GM19351 (cell line): Measurements from ENCODE around the gene CDT1.
"Not testable (repeated sequence)": the region's sequence is repeated elsewhere in the genome, so short reads cannot be mapped to it uniquely, and the experiment has no call there.

Experiments used
- ATAC-seq: cut with Tn5 transposase; IDR thresholded peaks from one replicate; pipeline ENCODE4 v1.9.1; 2021; ENCODE audit warnings: mild to moderate bottlenecking, moderate library complexity; ENCODE audit not compliant: unreplicated experiment

CDT1 gene

GRCh38 chr16:88768071-88768783 is 35.4 kb upstream of the CDT1 start:
- ATAC-seq: no peak

- peak; percentile 45 for ATAC-seq
Observed at GRCh38 chr16:88769617-88770460, 33.8 kb upstream of the CDT1 start.

DNA sequence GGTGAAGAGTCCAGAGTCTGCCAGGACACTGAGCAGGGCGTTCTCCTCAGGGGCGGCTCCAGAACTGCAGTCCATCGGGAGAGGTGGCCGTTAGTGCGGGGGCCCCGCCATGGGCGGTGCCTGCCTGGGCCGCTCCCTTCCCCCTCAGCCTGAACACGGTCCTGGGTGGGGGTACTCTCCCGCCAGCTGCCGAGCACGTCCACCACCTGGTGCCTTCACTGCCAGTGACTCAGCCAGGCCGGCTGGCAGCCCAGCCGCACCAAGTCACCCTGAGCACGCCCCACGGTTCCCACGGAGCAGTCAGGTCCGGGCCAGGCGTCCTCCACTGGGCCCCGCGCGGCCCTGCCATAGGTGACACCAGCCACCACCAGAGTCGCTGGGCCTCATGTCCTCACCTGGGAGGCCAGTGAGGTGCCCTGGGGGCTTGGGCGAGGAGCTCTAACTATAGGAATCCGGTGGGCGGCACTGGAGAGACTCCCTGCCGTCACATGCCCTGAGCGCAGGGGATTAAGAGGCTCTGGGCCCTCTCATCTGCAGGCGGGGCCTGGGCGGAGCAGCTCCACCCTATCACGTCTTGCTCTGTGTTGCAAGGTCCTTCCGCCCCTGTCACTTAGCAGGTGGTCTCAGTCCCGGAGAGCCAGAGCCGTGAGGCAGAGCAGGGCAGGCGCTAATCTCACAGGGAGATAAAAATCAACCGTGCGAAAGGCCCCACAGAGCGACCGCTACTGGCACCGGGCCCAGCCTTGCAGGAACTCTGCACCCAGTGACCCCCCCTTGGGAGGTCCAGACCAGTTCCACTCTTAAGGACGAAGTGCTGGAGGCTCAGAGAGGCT is 32.9 kb upstream of the CDT1 start:
- no peak for ATAC-seq

GRCh38 chr16:88771294-88771772 is 32.3 kb upstream of the CDT1 start:
- no peak for ATAC-seq

DNA sequence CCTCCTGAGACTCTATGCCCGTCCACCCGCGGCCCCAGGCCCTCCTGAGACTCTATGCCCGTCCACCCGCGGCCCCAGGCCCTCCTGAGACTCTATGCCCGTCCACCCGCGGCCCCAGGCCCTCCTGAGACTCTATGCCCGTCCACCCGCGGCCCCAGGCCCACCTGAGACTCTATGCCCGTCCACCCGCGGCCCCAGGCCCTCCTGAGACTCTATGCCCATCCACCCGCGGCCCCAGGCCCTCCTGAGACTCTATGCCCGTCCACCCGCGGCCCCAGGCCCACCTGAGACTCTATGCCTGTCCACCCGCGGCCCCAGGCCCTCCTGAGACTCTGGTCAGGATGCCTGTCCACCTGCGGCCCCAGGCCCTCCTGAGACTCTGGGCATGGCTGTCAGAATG is 31.8 kb upstream of the CDT1 start:
- ATAC-seq: not testable (repeated sequence)

GRCh38 chr16:88772871-88773811 is 30.4 kb upstream of the CDT1 start:
- no peak for ATAC-seq

- ATAC-seq: no peak
Observed at GRCh38 chr16:88773812-88774291, 29.7 kb upstream of the CDT1 start.

DNA sequence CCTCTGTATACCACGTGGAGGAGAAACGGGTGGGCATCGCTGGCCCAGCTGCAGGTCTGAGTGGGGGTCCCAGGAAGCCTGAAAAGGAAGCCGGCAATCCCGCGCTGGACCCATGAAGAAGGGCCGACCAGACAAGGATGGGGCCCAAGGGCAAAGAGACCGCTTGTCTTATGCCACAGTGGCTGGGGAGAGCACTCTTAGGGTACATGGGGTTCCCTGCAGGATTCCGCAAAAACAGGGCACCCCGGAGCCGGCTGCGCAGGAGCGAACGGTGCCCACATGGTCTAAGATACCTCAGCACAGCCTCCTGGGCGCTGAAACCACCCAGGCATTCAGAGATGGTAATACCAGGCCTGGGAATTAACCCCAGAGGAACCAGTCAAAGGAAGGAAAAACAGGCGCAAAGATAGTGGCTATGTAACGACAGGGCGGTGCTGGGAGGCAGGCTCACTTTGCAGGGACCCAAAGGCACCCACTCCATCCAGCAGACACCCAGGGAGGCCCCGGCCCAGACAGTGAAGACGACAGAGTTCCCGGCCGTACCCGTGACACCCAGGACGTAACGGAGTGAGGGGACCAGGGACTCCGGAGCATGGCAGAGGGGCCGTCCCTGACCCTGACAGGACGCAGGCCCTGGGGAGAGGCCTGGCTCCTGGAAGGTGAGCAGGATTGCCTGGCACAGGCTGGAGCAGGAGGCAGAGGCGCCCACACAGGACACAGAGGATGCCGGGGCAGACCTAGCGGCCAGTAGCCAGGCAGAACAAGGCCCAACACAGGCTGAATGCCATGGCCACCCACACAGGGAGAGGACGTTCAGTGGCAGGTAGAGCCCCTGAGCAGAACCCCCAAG is 28.8 kb upstream of the CDT1 start:
- ATAC-seq: no peak

DNA sequence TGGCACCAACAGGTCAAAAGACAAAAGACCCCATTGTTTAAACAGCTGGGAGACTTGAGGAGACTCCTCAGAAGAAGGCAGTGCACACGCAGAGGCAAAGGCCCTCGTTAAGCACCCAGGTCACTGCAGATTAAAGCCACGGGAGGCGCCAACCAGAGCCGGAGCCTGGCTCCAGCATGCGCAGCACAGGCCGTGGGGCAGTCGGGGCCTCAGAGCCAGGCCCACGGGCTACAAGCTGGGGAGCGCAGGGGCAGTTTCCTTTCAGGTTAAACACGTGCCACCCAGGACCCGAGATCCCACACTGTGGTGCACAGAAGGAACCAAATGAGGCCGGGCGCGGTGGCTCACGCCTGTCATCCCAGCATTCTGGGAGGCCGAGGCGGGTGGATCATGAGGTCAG is 27.8 kb upstream of the CDT1 start:
- ATAC-seq: no peak

GRCh38 chr16:88777471-88778270 is 25.9 kb upstream of the CDT1 start:
- ATAC-seq: no peak

GRCh38 chr16:88778271-88778525 is 25.4 kb upstream of the CDT1 start:
- no peak for ATAC-seq

DNA sequence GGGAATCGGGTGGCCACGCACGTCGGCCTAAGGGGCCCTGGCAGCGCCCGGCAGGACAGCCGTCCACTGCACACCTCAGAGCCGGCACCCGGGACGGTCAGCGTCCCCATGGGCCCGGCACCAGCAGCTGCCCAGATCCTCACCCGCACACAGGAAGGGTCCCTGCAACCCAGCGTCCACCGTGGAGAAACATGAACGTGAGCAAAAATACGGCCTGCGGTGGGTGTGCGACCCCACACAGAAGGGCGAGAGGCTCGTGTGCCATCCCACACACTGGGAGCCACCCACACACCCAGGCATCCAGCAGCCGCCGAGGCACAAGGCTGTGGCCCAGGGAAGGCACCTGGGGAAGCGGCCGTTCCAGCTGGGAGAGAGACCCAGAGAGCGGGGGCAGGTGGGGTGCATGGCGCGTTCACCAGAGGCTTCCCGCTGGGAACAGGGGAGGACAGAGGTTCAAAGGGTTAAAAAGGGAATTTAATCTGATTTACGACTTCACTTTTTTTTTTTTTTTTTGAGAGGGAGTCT is 25.0 kb upstream of the CDT1 start:
- no peak for ATAC-seq

- no peak for ATAC-seq
Observed at GRCh38 chr16:88779406-88780141, 24.0 kb upstream of the CDT1 start.

GRCh38 chr16:88780142-88781062 is 23.2 kb upstream of the CDT1 start:
- ATAC-seq: no peak

- ATAC-seq: peak; percentile 36
Observed at GRCh38 chr16:88781140-88782077, 22.2 kb upstream of the CDT1 start.
